Stimulated activated CD4-positive, alpha-beta T cell treated with anti-CD3 and anti-CD28 coated beads, Interleukin-4, amount 100 ng/mL, for 1 hour (primary cell): ENCODE data around the gene SS18L1.

ENCODE experiments used
- DNase-seq: peaks from one replicate; pipeline ENCODE4 v3.0.0-alpha.2; 2020

The SS18L1 gene

DNA sequence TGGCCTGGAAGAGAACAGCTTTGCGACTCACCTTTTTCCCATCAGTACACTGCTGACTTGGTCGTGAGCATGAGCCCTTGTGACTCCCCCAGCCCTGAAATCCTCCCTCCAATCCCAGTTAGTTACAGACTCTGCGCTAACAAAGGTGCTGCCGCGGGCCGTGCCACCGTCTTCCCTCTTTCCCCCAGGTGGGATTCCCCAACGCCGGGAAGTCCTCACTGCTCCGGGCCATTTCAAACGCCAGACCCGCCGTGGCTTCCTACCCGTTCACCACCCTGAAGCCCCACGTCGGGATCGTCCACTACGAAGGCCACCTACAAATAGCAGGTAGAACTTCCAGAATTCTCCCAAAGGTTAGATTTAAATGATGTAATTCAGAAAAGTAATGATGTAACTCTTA is 55.4 kb downstream of the SS18L1 start:
- DNase-seq = no peak

DNA sequence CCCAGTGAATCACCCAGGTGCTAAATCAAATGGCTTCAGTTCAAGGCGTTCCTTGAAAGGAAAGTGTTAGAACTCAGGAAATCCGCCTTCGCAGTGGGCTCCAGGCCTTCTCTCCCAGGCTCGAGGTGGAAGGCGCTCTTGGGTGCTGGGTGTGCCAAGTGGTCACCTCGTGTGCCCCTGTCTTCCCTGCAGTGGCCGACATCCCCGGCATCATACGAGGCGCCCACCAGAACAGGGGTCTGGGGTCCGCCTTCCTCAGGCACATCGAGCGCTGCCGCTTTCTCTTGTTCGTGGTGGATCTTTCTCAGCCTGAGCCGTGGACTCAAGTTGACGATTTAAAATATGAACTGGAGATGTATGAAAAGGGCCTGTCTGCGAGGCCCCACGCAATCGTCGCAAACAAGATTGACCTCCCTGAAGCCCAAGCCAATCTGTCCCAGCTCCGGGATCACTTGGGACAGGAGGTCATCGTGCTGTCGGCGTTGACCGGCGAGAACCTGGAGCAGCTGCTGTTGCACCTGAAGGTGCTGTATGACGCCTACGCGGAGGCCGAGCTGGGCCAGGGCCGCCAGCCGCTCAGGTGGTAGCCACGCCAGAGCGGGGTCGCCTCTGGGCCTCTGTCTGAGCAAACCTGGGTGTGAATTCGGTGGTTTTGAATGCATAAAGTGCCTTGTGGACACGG is 57.1 kb downstream of the SS18L1 start:
- DNase-seq = no peak

DNA sequence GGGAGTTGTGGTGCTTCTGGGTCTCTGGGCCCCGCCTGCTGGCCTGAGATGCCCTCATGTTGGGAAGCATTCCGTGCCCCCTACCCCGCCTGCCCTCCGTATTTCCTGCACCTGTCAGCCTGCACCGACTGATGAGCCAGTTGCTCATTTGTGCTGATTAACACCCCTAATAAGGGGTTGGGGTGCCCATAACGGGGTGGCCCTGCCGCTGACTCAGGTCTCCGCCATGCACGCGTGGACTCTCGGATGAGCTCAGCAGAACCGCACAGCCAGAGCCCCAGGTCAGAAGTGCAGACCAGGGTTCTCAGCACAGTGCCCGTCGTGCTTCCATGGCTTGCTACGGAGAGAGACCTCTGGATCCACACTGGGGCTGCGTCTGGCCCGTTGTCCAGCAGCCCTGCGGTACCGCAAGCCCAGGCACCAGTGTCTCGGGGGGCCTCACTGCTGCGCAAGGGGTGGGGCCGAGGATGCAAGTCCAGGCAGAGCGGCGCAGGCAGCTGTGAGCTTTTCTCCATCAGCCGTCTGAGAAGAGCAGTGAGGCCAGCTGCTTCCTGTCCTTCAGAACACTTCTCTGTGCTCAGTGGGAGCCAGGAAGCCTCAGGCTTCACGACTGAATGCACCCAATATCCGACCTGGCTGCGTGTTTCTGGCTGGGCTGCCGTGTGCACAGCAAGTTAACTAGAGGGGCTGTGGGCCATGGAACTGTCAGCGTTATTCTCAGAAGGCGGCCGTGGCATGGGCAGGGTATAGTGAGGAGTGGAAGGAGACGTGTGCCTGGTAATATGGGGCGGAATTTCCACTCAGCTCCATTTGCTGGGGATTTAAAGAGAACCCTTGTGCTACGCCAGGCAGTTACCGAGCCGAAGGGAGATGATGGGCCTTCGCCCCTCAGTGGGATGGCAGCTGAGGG is 57.9 kb downstream of the SS18L1 start:
- DNase-seq = no peak

GRCh38 chr20:62202083-62202395 is 58.5 kb downstream of the SS18L1 start:
- no peak for DNase-seq

- DNase-seq = no peak
These were observed 59.3 kb downstream of the SS18L1 start for GRCh38 chr20:62202676-62203377.

GRCh38 chr20:62203378-62204030 is 59.9 kb downstream of the SS18L1 start:
- no peak for DNase-seq

DNA sequence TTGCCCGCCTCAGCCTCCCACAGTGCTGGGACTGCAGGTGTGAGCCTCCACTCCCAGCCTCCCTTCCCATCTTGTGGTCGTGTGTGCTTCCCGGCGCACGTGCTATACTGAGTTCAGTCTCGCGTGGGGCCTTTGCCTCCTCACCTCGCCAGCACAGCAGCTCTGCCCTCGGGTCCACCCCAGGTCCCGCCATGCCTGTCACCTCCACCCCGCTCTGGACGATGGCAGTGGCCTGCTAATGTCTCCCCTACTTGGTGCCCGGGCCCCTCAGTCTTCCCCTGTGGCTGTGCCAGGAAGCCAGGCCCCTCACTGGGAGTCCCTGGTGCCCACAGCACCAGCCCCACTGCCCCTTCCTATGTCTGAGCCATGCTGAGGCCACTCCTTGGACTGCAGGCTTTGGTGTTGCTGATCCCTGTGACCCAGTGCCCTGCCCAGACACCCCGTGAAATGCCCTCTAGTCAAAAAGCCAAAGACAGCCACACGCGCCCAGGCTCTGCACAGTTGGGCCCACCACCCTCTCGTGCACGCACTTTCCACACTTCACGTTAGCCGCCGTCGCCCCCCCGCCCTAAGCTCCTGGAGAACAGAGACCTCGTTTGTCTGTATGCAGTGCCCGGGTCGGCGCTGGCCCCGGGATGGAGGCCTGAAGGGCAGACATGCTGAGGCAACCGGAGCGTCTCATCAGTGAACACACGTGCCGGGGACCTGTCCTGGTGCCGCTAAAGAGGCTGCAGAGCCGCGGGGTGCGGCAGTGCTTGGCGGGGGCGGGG is 62.2 kb downstream of the SS18L1 start:
- DNase-seq = no peak

DNA sequence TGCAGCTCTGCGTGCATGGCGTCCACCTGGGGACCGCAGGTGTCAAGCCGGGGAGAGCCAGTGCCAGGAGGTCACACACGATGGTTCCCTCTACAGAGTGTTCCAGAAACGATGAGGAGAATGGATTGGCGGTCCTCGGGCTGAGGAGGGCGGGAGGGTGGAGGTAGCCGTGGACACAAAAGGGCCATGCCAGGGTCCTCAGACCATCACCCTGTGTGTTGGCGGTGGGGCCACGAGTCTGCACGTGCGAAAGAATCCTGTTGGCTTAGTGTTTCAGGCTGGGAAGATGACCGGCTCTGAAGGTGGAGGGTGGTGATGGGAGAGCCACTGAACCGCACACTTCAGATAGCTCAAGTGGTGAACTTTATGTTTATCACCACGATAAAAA is 62.8 kb downstream of the SS18L1 start:
- DNase-seq = no peak

DNA sequence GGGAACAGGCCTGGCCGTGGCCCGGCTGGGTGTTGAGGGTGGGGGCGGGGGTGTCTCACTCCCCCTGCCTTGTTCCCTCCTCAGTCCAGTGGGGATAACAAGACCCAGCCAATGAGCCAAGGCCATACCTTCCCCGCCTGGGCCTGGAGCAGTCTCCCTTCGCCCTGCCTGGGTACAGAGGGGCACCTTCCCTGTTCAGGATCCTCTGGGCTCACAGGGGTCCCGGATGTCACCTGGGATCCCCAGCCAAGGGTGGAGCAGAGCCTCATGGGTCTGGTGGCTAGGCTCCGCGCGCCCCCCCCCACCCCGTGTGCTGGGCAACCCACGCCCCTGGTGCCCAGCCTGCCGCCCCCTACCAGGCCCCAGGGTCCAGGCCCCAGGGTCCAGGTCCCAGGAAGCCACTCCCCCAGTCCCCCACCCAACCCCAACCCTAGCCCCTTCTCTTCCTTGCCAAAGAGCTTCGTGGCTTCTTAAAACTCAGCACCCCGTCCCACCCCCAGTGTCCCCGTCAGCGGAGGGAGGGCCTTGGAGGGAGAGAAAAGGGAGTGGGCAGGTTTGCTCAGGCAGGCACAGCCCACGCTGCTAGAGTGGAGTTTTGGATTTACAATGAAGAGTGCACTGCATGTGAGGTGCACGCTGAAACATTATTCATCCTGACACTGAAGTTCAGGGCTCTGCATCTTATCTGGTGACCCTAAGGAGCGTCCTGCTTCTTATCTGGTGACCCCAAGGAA is 64.7 kb downstream of the SS18L1 start:
- no peak for DNase-seq

DNA sequence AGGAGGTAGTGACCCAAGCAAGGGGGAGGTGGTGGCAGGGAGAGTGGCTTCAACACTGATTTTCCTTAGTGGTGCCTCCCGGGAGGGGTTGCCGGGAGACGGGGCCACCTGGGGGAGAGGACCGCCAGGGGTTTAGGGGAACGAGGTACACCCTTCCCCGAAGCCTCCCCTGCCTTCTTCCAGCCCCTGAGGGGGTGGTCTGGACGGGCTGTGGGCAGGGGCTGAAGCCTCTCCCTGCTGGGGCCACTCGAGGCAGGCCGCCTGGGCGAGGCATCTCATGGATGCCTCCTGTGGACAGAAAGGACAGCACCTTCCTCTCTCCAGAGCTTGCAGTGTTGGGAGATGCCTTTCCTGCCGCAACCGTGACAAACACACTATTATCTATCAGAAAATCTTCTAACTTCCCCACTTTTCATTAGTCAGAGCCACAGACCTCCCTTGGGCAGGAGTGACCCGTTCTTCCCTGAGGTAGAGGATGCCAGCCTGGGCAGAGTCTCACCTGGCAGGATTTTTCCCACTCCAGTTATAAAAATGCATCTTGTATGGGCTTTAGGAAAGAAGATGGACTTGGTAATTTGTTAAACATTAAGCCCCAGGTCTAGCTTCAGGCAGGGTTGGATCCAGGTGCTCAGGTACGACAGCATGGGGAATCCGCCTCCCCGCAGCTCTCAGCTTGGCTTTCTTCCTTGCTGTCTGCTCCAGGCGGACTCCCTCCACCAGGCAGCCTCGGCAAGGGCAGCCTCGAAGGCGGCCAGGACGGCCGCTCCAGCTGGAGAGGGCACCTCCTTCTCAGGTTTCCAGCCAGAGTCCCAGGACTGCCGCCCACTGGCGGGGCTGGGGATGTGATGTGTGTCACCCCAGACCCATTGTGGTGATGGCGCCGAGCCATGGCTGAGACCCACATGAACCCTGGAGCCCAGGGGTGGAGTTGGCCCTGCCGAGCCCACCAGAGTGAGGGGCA is 65.5 kb downstream of the SS18L1 start:
- no peak for DNase-seq

- DNase-seq = no peak
These were observed 66.4 kb downstream of the SS18L1 start for GRCh38 chr20:62209850-62210495.

DNA sequence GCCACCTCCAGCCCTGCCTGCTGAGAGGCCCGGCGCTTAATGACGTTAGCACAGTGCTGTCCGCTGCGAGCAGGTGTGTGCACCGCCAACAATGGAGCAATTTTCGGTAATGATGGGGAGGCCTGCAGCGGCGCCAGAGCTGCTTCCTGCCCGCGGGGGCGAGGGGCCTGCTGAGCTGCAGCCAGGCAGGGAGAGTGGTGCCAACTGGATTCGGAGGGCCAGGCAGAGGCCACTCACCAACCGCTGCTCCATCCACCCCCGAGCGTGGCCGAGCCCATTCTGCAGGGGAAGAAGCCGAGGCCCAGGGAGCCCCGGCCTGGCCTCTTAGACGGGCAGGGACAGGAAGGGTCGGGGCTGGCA is 66.9 kb downstream of the SS18L1 start:
- no peak for DNase-seq

- no peak for DNase-seq
These were observed 67.6 kb downstream of the SS18L1 start for GRCh38 chr20:62211216-62211615.

GRCh38 chr20:62211769-62212288 is 68.3 kb downstream of the SS18L1 start:
- no peak for DNase-seq

- DNase-seq = no peak
These were observed 68.7 kb downstream of the SS18L1 start for GRCh38 chr20:62212299-62212698.

DNA sequence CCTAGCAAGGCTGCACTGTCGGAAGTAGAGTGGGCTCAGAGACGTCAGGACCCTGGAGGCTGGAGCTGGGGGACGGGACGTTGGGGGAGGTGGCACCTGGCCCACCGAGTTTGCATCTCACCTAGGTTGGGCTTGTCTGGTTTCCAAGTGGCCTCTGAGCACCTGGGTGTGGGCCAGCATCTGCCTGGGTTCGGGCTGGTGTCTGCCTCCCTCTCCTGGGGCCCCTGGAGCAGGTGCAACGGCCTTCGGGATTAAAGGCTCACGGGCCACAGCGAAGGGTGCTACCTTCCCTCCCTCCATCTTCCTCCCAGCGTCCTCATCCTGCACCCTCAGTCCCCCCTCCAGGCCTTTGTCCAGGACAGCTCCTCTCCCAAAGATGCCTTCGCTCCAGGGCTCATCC is 70.5 kb downstream of the SS18L1 start:
- DNase-seq = no peak

DNA sequence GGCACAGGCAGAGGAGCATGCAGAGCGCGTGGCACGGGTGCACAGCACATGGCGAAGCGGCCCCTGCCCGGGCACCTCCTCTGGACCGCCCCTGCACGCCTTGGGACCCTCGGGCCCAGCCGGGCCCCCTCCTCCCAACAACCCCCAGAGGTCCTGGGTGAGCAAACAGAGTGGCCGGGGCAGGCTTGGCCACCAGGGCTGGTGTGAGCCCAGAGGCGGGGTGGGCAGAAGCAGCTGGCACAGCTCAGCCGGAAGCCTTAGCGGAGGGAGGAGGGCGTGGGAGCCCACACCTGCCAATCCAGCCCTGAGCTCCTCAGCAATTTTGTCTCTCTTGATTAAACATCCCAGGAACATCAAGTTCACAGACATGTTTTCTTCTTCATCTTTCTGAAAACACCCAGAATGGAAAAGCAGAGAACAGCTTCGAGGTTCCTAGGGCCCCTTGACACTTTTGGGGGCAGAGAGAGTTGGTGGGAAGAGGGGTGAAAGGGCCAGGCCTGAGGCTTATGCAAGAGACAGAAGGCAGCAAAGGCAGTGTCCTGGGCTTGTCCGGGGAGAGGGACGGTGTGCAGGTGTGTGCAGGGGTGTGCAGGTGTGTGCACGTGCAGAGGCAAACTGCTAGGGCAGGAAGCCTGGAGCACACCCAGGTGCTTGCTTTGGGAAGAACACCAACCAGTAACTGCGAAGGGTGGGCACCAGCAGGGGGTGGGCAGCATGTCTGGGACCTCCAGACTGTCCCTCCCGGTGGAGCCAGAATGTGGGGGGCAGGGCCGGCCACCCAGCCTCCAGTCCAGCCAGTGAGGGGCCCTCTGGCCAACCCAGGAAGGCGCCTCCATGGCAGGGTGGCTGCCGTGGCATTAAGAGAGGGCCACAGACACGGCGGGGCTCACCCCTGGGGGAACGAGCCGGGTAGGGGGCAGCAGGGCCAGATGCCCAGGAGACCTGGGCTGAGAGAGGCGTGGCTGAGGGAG is 71.7 kb downstream of the SS18L1 start:
- no peak for DNase-seq

GRCh38 chr20:62215991-62216635 is 72.5 kb downstream of the SS18L1 start:
- DNase-seq = no peak
